ENCODE results near the gene STT3B. TPM values are rescaled to one million over a fixed set of nuclear protein-coding genes. Genes with fewer than 3 reads are reported as not detected.

STT3B gene
- total and polyA plus RNA-seq, 2 of the 13 experiments (the other 11 are each of a cell fraction or from before 2014, with no cell fraction given), result 85.0 to 205 TPM

DNA sequence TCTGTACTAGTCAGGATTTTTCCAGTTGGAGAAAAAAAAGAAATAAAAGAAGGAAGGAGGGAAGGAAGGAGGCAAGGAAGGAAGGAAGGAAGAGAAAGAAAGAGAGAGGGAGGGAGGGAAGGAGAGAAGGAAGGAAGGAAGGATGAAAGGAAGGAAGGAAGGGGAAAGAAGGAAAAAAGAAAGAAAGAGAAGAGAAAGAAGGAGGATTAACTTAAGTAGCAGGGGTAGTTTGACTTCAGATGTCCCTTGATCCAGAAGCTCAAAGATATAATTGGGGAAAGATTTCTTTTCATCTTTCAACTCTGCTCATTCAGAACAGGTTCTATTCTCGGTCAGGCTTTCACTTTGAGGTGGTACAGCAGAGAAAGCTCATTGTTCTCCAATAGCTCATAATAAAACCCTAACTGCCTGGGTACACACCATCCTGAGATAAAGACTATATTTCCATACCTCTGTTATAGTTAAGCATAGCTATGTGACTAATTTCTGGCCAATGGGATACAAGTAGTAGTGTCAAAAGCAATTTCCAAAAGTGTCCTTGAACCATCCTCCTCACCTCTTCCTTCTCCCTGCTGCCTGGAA is 23.5 kb upstream of the STT3B start (continued):
- no peak for TF ChIP-seq ZNF768 (CRISPR knock-in tag; IDR thresholded peaks at IDR 0.05)
- TF ChIP-seq ZSCAN22 (CRISPR knock-in tag; IDR thresholded peaks at IDR 0.05), result no peak
- TF ChIP-seq ZNF235 (CRISPR knock-in tag; IDR thresholded peaks at IDR 0.05; ENCODE audit: borderline replicate concordance), result no peak
- TF ChIP-seq, protein P1, sequence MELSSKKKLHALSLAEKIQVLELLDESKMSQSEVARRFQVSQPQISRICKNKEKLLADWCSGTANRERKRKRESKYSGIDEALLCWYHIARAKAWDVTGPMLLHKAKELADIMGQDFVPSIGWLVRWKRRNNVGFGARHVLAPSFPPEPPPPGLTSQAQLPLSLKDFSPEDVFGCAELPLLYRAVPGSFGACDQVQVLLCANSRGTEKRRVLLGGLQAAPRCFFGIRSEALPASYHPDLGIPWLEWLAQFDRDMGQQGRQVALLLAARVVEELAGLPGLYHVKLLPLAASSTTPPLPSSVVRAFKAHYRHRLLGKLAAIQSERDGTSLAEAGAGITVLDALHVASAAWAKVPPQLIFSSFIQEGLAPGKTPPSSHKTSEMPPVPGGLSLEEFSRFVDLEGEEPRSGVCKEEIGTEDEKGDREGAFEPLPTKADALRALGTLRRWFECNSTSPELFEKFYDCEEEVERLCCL (CRISPR knock-in tag; IDR thresholded peaks at IDR 0.05; ENCODE audit: borderline replicate concordance), result no peak
- no peak for TF ChIP-seq ZNF761 (CRISPR knock-in tag; conservative IDR thresholded peaks at IDR 0.05)
- no peak for TF ChIP-seq NFYB (CRISPR knock-in tag; IDR thresholded peaks at IDR 0.05)

DNA sequence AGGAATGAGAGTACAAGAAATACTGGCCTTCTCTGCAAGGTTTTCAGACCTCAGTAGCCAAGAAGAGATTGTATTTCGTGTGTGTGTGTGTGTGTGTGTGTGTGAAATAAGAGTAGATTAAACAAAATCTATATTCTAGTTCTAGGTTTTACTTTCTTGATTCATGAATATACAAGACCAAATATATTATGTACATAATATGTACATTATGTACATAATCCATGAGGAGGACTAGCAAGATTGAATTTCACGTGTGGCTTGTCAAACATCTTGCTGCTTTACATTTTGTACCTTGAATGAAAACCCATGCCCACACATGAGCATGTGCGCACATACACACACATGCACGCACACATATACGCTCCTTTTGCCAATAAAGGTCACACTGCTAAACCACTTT is 18.2 kb upstream of the STT3B start:
- in situ Hi-C loops (cut with HindIII; ENCODE audit: extremely low pct_ligation_motif_present, low pct_unique_long_range_greater_than_20kb), result no loop called here
- FAIRE-seq (no peak), ATAC-seq (no peak), DNase-seq (ENCODE audit: low spot score) (no peak)
- no peaks in the 10 kb centered on the region for H3K9me3 ChIP-seq (ENCODE audit: low read length)
- no peaks in the 10 kb centered on the region for H3K4me1 ChIP-seq (ENCODE audit: insufficient read depth, low read length)
- H3K27me3 ChIP-seq (ENCODE audit: control insufficient read depth in 1 of 2, insufficient read depth in 2 of 2, low read length in 2 of 2), result no peaks in the 10 kb centered on the region; a peak in 1 of 5 replicates
- 56% methylated on average over 5 of the region's 5 CpGs for WGBS (ENCODE audit: low lambda C conversion rate)
- H2AFZ ChIP-seq (ENCODE audit: low read length), result no peak overlapping the region
- H3K4me2 ChIP-seq (ENCODE audit: low read depth, low read length), result no peak overlapping the region
- H3K9ac ChIP-seq (ENCODE audit: insufficient read depth, low read depth, low read length), result no peak overlapping the region
- no peaks in the 10 kb centered on the region for H4K20me1 ChIP-seq (ENCODE audit: insufficient read depth, low read length)
- H3K36me3 ChIP-seq (replicated peaks in 1 of 2; ENCODE audit: control insufficient read depth in 1 of 2, insufficient read depth in 2 of 2, low read length in 2 of 2), result no peaks in the 10 kb centered on the region
- no peak overlapping the region for H3K27ac ChIP-seq (ENCODE audit: extremely low read length, insufficient read depth, low read length)
- intact Hi-C loops (cut with micrococcal nuclease; ENCODE audit: unreplicated experiment), result no loop called here
- no peak for TF ChIP-seq ZNF501 (CRISPR knock-in tag; IDR thresholded peaks at IDR 0.05)
- TF ChIP-seq, protein P2, sequence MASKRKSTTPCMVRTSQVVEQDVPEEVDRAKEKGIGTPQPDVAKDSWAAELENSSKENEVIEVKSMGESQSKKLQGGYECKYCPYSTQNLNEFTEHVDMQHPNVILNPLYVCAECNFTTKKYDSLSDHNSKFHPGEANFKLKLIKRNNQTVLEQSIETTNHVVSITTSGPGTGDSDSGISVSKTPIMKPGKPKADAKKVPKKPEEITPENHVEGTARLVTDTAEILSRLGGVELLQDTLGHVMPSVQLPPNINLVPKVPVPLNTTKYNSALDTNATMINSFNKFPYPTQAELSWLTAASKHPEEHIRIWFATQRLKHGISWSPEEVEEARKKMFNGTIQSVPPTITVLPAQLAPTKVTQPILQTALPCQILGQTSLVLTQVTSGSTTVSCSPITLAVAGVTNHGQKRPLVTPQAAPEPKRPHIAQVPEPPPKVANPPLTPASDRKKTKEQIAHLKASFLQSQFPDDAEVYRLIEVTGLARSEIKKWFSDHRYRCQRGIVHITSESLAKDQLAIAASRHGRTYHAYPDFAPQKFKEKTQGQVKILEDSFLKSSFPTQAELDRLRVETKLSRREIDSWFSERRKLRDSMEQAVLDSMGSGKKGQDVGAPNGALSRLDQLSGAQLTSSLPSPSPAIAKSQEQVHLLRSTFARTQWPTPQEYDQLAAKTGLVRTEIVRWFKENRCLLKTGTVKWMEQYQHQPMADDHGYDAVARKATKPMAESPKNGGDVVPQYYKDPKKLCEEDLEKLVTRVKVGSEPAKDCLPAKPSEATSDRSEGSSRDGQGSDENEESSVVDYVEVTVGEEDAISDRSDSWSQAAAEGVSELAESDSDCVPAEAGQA (IDR thresholded peaks at IDR 0.05; ENCODE audit: low read depth), result no peak
- TF ChIP-seq, protein P2 (CRISPR knock-in tag; IDR thresholded peaks at IDR 0.05; ENCODE audit: borderline replicate concordance), result no peak
- TF ChIP-seq ZNF605 (CRISPR knock-in tag; IDR thresholded peaks at IDR 0.05), result no peak
- TF ChIP-seq ZNF703 (CRISPR knock-in tag; IDR thresholded peaks at IDR 0.05; ENCODE audit: borderline replicate concordance), result no peak
- no peak for TF ChIP-seq ZNF207 (IDR thresholded peaks at IDR 0.05; ENCODE audit: borderline replicate concordance)
- no TSS peak for BruUV-seq (replicated peaks)
- ChIA-PET POLR2A (no interaction called here), CTCF (ENCODE audit: low intra/inter-chr PET ratio, low total read pairs) (no interaction called here)
- H3K4me3 ChIP-seq (replicated peaks in 1 of 3; ENCODE audit: insufficient read depth in 1 of 3, low read depth in 2 of 3, low read length in 3 of 3), result no peak overlapping the region
- H3K79me2 ChIP-seq (ENCODE audit: insufficient read depth, low read length), result no peaks in the 10 kb centered on the region
